ENCODE measurements around the gene FOXO1.

The FOXO1 gene

GRCh38 chr13:40615619-40616018 is 50.8 kb downstream of the FOXO1 start:
- no peak overlapping the region for H3K4me3 ChIP-seq (ENCODE audit: low read depth, low read length)
- ChIA-PET POLR2A (no interaction called here), CTCF (no interaction called here)
- TF ChIP-seq CTCF (IDR thresholded peaks at IDR 0.05; ENCODE audit: insufficient read depth, low read length, missing control alignments) = no peak
- no peak for DNase-seq (ENCODE audit: low read depth, low spot score)

GRCh38 chr13:40613914-40614313 is 52.5 kb downstream of the FOXO1 start:
- CTCF ChIA-PET = no interaction called here
- POLR2A ChIA-PET = no interaction called here
- H3K4me3 ChIP-seq (ENCODE audit: low read depth, low read length) = no peak overlapping the region
- TF ChIP-seq CTCF (IDR thresholded peaks at IDR 0.05; ENCODE audit: insufficient read depth, low read length, missing control alignments) = no peak
- no peak for DNase-seq (ENCODE audit: low read depth, low spot score)

GRCh38 chr13:40613192-40613818 is 53.1 kb downstream of the FOXO1 start:
- POLR2A ChIA-PET = no interaction called here
- no peak for TF ChIP-seq CTCF (IDR thresholded peaks at IDR 0.05; ENCODE audit: insufficient read depth, low read length, missing control alignments)

GRCh38 chr13:40612041-40612440 is 54.4 kb downstream of the FOXO1 start:
- no peak overlapping the region for H3K4me3 ChIP-seq (ENCODE audit: low read depth, low read length)
- ChIA-PET POLR2A (no interaction called here), CTCF (no interaction called here)
- TF ChIP-seq CTCF (IDR thresholded peaks at IDR 0.05; ENCODE audit: insufficient read depth, low read length, missing control alignments) = no peak
- no peak for DNase-seq (ENCODE audit: low read depth, low spot score)

More at GRCh38 chr13:40613192-40613818, 53.1 kb downstream of the FOXO1 start:
- DNase-seq (ENCODE audit: low read depth, low spot score) = no peak
- CTCF ChIA-PET = no interaction called here
- no peak overlapping the region for H3K4me3 ChIP-seq (ENCODE audit: low read depth, low read length)

- ChIA-PET CTCF (no interaction called here), POLR2A (no interaction called here)
- H3K4me3 ChIP-seq (ENCODE audit: low read depth, low read length) = no peak overlapping the region
- no peak for TF ChIP-seq CTCF (IDR thresholded peaks at IDR 0.05; ENCODE audit: insufficient read depth, low read length, missing control alignments)
- no peak for DNase-seq (ENCODE audit: low read depth, low spot score)
Measured at GRCh38 chr13:40611635-40612034, 54.8 kb downstream of the FOXO1 start.

GRCh38 chr13:40611004-40611403 is 55.4 kb downstream of the FOXO1 start:
- CTCF ChIA-PET = no interaction called here
- TF ChIP-seq CTCF (IDR thresholded peaks at IDR 0.05; ENCODE audit: insufficient read depth, low read length, missing control alignments) = no peak
- POLR2A ChIA-PET = no interaction called here
- no peak for DNase-seq (ENCODE audit: low read depth, low spot score)
- no peak overlapping the region for H3K4me3 ChIP-seq (ENCODE audit: low read depth, low read length)
